ENCODE data around the gene ZNF189.
A peak's percentile ranks its signal among the peaks of the same experiment; 100 is the strongest.

ZNF189 gene

DNA sequence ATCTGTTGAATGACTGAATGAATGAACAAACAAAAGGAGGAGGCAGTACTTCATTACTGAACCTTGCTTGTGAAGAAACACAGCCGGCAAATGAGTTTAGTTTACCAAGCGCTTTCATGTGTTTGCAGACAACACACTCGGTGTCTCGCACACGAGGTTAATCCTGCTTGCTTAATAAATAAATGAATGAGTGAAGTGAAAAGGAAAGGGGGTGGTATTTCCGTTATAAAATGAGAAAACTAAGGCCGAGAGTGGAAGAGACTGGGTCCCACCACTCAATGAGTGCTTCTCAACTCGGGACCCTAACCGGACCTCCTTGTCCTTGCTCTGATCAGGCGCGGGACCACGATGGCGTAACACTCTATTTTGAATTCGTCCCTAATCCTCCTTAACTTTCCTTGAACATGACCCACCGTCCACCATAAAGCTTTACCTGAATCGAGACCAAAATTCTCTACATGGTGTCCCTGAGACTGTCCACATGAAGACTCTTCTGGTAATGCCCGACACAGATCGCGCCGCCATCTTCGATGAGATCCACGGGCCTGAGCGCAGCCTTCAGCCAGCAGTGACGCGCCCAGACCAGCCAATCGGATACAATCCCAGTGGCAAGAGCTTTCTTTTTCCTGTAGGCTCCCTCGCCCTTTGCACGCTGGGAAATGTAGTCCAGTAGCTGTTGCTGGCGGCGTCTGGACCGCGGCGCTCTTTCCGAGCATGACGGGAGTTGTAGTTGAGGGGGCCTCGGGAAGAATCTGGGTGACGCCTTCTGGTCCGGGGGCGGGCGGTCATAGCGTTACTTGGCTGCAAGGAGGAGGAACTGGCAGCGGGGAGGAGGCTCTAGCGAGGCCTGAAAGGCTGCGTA, at the start of gene ZNF189, which contains the start of gene MRPL50:
Gene ZNF189, plus strand, starts transcription at position 784 of the 862 bp plus-strand sequence. CDS start 306 bp downstream, outside the sequence.
Gene MRPL50, minus strand, starts transcription at position 551 of the 862 bp plus-strand sequence. Its CDS starts 26 bp downstream, at position 525.
- TF ChIP-seq, protein P1, sequence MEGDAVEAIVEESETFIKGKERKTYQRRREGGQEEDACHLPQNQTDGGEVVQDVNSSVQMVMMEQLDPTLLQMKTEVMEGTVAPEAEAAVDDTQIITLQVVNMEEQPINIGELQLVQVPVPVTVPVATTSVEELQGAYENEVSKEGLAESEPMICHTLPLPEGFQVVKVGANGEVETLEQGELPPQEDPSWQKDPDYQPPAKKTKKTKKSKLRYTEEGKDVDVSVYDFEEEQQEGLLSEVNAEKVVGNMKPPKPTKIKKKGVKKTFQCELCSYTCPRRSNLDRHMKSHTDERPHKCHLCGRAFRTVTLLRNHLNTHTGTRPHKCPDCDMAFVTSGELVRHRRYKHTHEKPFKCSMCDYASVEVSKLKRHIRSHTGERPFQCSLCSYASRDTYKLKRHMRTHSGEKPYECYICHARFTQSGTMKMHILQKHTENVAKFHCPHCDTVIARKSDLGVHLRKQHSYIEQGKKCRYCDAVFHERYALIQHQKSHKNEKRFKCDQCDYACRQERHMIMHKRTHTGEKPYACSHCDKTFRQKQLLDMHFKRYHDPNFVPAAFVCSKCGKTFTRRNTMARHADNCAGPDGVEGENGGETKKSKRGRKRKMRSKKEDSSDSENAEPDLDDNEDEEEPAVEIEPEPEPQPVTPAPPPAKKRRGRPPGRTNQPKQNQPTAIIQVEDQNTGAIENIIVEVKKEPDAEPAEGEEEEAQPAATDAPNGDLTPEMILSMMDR (IDR thresholded peaks at IDR 0.05): no peak
- no peak for TF ChIP-seq ZFX (IDR thresholded peaks at IDR 0.05; ENCODE audit: borderline replicate concordance)
- H3K27ac ChIP-seq: peak within 1 kb of the TSS; percentile 72

DNA sequence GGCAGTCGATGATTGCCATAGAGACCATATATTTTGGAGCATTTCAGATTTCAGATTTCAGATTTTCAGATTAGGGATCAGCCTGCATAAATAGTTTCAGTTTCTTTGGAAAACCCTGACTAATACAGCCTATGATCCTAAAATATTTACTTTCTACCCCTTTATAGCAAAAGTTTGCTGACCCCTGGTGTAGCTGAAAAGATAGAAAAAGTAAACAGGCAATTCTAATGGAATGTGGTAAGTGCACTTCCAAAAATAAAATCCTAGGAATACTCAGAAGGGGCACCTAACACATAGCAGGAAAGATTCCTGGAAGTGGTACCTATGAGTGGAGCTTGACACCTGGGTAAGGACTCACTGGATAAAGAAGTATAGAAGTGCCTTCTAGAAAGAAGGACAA, 48.4 kb upstream of the ZNF189 start:
- H3K27ac ChIP-seq: no peak overlapping the region
- TF ChIP-seq ZFX (IDR thresholded peaks at IDR 0.05; ENCODE audit: borderline replicate concordance): no peak
- TF ChIP-seq, protein P1 (IDR thresholded peaks at IDR 0.05): no peak

DNA sequence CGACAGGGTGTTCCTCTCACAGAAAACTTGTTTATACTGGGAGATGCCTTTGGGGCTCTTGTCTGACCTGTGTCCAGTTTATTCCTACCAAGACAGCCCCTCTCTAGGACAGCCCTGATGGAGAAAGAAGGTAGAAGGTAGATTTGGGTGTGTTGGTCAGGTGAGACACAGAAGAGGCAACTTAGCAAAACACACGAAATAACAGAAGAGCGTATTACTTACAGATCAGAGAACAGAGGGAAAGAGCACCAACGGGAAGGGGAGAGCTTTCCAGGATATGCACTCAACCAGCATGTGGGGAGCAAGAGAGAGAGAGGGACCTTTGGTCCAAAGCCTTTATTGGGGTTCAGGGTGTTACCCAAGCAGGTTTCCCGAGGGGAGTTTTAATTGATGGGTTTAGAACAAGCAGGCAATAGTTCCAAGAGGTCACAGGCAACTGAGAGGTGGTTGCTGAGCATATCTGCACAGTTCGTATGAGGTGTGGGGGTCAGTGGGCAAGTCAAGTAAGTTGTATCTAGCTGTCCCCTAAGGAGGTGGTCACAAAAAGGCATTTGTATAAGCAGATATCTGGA, 45.7 kb upstream of the ZNF189 start:
- no peak for TF ChIP-seq ZFX (IDR thresholded peaks at IDR 0.05; ENCODE audit: borderline replicate concordance)
- TF ChIP-seq, protein P1 (IDR thresholded peaks at IDR 0.05): no peak
- H3K27ac ChIP-seq: peak overlapping the region; percentile 43; the same call in 1 of the 2 replicates

DNA sequence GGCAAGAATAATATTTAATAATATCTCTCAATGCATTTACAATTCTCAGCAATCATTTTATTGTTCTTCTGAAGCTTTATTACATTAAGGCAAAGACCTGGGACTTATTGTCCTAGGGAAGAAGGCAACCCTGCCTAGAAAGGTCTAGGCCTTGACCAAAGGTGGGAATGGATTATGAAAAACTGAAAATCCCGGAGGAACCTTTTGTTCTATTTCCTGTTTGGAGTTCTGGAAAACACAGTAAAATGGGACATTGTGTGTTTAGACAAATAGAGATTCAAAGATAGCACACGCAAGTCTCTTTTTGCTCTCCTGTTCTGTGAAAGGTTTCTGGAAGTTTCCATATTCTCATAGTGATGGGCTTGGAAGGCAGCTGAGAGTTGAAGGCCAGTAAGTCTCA, 45.0 kb upstream of the ZNF189 start:
- peak overlapping the region; percentile 43 for H3K27ac ChIP-seq
- no peak for TF ChIP-seq ZFX (IDR thresholded peaks at IDR 0.05; ENCODE audit: borderline replicate concordance)
- TF ChIP-seq, protein P1 (IDR thresholded peaks at IDR 0.05): no peak

DNA sequence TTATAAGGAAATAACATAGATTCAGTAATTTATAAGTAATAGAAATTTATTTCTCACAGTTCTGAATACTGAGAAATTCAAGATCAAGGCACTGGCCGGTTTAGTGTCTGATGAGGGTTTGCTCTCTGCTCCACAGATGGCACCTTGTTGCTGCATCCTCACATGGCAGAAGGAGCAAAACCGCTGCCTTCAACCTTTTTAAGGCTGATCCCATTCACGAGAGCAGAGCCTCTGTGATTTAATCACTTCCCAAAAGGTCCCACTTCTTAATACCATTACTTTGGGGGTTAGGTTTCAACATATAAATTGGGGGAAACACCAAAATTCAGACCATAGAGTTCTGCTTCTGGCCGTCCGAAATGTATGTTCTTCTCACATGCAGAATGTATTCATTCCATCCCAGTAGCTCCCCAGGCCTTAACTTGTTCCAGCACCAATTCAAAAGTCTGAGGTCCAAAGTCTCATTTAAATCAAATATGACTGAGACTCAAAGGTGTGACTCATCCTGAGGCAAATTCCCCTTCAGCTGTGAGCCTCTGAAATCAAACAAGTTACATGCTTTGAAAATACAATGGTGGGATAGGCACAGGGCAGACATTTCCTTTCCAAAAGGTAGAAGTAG, 44.4 kb upstream of the ZNF189 start:
- H3K27ac ChIP-seq: peak overlapping the region; percentile 43
- TF ChIP-seq, protein P1 (IDR thresholded peaks at IDR 0.05): no peak
- TF ChIP-seq ZFX (IDR thresholded peaks at IDR 0.05; ENCODE audit: borderline replicate concordance): no peak

DNA sequence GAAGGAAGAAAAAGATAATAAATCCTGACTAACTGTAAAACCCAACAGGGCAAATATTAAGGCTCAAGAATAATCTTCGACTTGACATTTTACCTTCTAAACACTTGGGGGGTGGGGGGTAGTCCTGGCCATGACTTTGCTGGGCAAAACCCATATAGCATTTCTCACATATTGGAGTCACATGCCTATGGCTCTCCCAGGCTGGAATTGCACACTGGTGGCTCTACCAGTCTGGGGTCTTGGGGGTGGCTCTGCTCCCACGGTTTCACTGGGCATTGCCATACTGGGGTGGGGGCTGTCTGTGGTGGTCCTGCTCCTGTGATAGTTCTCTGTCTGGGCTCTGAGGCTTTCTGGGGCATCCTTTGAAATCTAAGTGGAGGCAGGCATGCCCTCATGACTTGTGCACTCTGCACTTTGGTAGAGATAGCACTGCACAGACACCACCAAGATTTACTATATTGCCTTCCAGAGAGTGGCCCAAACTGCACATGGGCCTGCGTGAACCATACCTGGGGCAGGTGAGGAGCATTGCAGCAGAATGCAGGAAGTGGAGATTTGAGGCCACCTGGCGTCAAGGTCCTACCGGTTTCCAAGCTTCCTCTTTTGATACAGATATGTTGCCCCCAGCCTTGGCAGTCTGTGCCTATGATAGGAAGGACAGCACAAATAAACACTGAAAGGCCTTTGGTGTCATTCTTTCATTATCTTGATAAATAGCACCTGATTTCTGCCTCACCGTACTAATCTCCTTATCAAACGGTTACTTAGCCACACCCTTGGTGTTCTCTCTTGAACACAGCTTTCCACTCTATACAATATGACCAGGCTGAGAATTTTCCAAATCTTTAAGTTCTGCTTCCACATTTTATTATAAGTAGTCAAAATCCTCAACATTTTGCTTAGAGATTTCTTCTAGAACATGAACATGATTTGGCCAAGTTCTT, 43.6 kb upstream of the ZNF189 start:
- TF ChIP-seq, protein P1 (IDR thresholded peaks at IDR 0.05): no peak
- TF ChIP-seq ZFX (IDR thresholded peaks at IDR 0.05; ENCODE audit: borderline replicate concordance): no peak
- peak overlapping the region; percentile 43; the same call in 1 of the 2 replicates for H3K27ac ChIP-seq

All from 22Rv1 (cell line).